Sigmoid colon (tissue), 4 donors: ENCODE data around the gene PCDHA8.

Experiments
- CTCF ChIP-seq, 4 experiments: fragments of 450-650 bp in 3 of 4; fragments of 200-600 bp in 1 of 4; IDR thresholded peaks; one replicate each; pipeline ENCODE4 v1.5.1; 2016 to 2019; ENCODE audit warnings: antibody characterized with exemption in 4 of 4, mild to moderate bottlenecking in 3 of 4, moderate library complexity in 2 of 4
- EP300 ChIP-seq, 4 donors: sonication (generic); formaldehyde crosslinking; IDR thresholded peaks; one replicate each; pipeline ENCODE4 v1.6.1; 2017; ENCODE audit warnings: antibody characterized with exemption in 4 of 4
- POLR2AphosphoS5 ChIP-seq, 4 donors: sonication (generic); formaldehyde crosslinking; IDR thresholded peaks; one replicate each; pipeline ENCODE4 v1.6.1; 2017; ENCODE audit warnings: antibody characterized with exemption in 4 of 4

- TF ChIP-seq CTCF (IDR thresholded peaks at IDR 0.05) (no peak), EP300 (IDR thresholded peaks at IDR 0.05) (no peak), POLR2AphosphoS5 (IDR thresholded peaks at IDR 0.05) (no peak)
These were observed 41.1 kb downstream of the PCDHA8 start, which contains the start of gene PCDHA13 for GRCh38 chr5:140881889-140882590.
